HG03460 (cell line): ENCODE results near the gene ITPR1.
"Not testable (repeated sequence)": the region's sequence is repeated elsewhere in the genome, so short reads cannot be mapped to it uniquely, and the experiment has no call there.

Experiments
- ATAC-seq: cut with Tn5 transposase; IDR thresholded peaks from one replicate; pipeline ENCODE4 v1.9.1; 2021; ENCODE audit not compliant: unreplicated experiment

The ITPR1 gene

GRCh38 chr3:4493014-4493940 is at the start of gene ITPR1:
Gene ITPR1 (plus strand): TSS chr3:4493348. CDS start chr3:4516492, 23,144 bp downstream.
- ATAC-seq = peak; percentile 92

DNA sequence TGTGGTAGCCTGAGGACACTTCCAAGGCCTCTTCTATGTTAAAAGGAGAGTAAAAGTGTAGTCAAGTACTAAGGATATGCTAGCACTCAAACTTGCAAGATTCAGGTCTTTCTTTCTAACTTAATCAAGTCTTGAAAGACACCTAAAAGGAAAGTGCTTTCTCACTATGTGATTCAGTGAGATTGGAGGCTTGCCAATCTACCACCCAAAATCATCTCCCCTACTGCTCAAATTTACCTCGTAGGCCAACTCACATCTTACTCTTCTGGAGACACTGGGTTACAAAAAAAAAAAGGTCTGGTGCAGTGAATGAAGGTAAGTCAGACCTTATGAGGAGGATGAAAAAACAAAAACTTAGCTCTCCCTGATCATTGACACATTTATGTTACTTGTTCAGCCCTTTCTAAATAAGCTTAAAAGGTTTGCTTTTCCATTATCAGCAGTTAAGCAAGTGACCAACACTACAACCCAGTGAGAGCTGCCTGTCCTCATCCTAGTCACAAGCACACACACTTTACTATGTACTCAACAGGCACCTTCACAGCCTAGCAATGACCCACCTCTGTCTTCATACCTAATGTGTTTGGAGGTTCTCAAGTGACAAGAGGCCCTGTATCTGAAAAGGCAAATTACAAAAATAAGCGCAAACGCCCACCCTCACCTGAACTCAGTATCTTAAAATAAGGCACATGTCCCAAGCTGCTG is 45.7 kb upstream of the ITPR1 start:
- no peak for ATAC-seq

GRCh38 chr3:4448187-4448586 is 45.0 kb upstream of the ITPR1 start:
- ATAC-seq = no peak

DNA sequence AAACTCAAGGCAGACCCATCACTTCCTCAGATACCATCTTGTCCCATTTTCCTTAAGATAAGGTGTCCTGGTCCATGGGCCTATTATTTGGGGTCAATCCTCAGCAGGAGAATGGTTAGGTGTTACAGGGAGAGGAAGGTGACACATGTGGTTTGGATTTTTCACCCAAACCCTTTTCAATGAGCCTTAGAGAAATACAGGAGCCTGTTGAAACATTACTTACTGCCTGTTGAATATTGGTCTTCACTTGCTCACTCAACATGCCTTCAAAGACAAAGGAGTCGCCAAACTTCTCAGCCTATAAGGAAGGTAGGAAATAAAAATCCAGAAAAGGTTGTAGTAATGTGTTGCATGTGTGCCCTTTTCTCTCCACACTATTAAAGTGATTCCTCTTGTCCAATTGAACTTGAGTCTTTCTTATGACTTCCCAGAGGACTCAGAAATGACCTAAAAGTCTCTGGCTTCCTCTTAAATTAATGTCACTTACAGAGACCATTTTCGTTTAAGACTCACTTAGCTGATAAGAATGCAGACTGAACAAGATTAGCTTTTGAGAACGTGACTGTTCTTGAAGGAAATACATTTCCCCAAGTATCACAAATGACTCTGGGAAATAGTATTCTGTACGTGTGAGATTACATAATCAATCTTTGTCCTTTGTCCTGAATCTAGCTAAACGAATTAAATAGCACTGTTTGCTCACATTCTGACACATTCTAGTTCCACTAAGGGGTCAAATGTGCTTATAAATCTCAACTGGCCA is 43.9 kb upstream of the ITPR1 start:
- ATAC-seq = no peak

DNA sequence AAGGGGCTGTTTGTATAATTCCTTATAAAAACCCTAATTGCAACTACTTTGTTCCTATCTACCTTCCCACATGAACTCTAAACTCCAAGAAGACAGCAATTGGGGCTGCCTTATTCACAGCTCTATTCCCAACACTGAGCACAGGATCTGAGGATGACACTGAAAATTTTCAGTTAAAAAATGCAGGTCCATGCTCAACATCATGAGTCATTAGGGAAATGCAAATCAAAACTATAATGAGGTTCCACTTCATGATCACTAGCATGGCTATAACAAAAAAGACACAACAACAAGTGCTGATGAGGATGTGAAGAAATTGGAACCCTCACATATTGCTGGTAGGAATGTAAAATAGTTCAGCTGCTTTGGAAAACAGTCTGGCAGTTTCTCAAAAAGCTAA is 39.0 kb upstream of the ITPR1 start:
- no peak for ATAC-seq

DNA sequence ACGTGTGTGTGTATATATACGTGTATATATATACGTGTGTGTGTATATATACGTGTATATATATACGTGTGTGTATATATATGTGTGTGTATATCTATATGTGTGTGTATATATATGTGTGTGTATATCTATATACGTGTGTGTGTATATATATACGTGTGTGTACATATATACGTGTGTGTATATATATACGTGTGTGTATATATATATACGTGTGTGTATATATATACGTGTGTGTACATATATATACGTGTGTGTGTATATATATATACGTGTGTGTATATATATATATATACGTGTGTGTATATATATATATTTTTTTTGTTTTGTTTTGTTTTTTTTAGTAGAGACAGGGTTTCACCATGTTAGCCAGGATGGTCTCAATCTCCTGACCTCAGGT is 36.4 kb upstream of the ITPR1 start:
- ATAC-seq = not testable (repeated sequence)

GRCh38 chr3:4458961-4459360 is 34.2 kb upstream of the ITPR1 start:
- ATAC-seq = no peak

GRCh38 chr3:4460334-4460733 is 32.8 kb upstream of the ITPR1 start:
- no peak for ATAC-seq

DNA sequence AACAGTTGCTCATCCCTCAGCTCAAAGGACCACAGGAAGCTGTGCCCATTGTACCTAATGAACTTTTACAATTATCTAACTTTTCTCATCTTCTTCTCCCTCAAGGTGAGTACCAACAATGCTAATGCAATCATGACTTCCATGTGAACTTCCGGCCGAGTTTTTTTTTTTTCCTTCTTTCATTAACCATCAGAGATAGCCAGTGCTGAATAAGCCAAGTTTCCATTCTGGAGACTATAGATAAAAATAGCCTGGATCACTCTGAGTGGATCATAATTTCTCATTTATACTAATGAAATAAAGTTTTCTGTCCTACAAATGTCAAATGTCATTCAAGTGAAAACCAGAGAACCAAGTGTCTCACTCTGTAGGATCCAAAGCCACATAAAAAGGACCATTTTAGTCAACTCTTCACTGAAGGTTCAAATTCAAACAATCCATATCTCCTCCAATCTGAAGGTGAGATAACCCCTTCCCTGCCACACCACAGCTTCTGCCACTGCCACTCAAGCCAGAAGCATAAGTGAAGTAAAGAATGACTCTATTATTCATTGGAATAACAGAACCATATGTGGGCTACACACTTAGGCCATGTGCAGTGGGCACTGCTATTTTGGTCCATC is 31.6 kb upstream of the ITPR1 start:
- no peak for ATAC-seq

- ATAC-seq = no peak
Measured at GRCh38 chr3:4462369-4463040, 30.6 kb upstream of the ITPR1 start.

- no peak for ATAC-seq
Measured at GRCh38 chr3:4464576-4464975, 28.6 kb upstream of the ITPR1 start.

GRCh38 chr3:4466741-4467521 is 26.2 kb upstream of the ITPR1 start, which contains the start of gene SUMF1:
Gene SUMF1 (minus strand): TSS chr3:4467269. CDS start chr3:4467245, 24 bp downstream.
- ATAC-seq = peak; percentile 100

- ATAC-seq = no peak
Measured at GRCh38 chr3:4467522-4467867, 25.7 kb upstream of the ITPR1 start.

GRCh38 chr3:4471907-4472306 is 21.2 kb upstream of the ITPR1 start:
- no peak for ATAC-seq

- no peak for ATAC-seq
Measured at GRCh38 chr3:4472312-4472711, 20.8 kb upstream of the ITPR1 start.

DNA sequence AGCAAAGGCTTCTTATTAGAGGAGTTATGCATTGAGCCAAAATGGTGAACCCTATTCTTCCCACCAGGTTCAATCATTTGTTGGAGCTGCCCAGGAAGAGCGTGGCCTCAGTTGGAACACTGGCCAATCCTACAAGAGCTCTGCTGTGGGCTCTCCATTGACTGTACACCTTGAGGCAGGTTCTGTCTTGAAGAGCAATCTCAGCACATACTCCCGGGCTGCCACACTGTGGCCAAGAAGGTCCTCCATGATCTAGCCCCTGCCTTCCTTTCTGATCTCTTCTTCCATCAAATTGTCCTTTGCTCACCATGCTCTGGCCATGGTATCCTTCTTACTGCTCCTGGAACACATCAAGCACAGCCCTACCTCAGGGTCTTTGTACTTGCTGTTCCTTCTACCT is 20.4 kb upstream of the ITPR1 start:
- no peak for ATAC-seq

GRCh38 chr3:4474683-4475490 is 18.3 kb upstream of the ITPR1 start:
- peak; percentile 61 for ATAC-seq

GRCh38 chr3:4475804-4476203 is 17.3 kb upstream of the ITPR1 start:
- no peak for ATAC-seq

DNA sequence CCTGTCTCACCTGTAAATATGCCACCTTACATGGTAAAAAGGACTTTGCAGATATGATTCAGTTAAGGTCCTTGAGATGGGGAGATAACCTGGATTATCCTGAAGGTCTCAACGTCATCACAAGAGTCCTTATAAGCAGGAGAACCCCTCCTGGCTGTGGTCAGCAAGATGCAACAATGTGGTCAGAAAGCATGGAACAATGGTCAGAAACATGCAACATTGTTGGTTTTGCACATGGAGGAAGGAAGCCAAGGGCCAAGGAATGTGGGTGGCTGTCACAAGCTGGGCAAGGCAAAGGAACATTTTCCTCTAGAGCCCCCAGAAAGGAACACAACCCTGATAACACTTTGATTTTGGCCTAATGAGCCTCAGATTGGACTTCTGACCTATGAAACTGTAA is 16.7 kb upstream of the ITPR1 start:
- no peak for ATAC-seq
